ENCODE data around the gene ADARB2.
"Not testable (repeated sequence)": the region's sequence is repeated elsewhere in the genome, so short reads cannot be mapped to it uniquely, and the experiment has no call there.

The ADARB2 gene

DNA sequence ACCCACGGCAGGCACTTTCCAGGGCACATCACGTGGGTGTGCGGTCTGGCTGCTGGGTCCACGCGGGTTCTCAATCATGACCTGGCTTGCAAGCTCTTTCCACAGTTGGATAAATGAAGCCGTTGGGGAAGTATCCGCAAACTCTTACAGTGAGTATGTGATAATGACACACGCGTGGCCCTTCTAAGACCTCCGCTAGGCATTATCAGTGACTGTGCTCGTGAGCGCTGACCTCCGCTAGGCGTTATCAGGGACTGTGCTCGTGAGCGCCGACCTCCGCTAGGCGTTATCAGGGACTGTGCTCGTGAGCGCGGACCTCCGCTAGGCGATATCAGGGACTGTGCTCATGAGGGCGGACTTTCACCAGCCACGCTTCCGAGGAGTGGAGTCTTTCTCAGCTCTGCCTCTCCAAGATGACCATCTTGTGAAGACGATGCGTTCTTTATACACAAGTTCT is 574.1 kb downstream of the ADARB2 start:
- TF ChIP-seq, protein P1, sequence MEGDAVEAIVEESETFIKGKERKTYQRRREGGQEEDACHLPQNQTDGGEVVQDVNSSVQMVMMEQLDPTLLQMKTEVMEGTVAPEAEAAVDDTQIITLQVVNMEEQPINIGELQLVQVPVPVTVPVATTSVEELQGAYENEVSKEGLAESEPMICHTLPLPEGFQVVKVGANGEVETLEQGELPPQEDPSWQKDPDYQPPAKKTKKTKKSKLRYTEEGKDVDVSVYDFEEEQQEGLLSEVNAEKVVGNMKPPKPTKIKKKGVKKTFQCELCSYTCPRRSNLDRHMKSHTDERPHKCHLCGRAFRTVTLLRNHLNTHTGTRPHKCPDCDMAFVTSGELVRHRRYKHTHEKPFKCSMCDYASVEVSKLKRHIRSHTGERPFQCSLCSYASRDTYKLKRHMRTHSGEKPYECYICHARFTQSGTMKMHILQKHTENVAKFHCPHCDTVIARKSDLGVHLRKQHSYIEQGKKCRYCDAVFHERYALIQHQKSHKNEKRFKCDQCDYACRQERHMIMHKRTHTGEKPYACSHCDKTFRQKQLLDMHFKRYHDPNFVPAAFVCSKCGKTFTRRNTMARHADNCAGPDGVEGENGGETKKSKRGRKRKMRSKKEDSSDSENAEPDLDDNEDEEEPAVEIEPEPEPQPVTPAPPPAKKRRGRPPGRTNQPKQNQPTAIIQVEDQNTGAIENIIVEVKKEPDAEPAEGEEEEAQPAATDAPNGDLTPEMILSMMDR (IDR thresholded peaks at IDR 0.05; ENCODE audit: low read depth, low read length): no peak
- no peak for DNase-seq (ENCODE audit: extremely low read depth, low read depth)

DNA sequence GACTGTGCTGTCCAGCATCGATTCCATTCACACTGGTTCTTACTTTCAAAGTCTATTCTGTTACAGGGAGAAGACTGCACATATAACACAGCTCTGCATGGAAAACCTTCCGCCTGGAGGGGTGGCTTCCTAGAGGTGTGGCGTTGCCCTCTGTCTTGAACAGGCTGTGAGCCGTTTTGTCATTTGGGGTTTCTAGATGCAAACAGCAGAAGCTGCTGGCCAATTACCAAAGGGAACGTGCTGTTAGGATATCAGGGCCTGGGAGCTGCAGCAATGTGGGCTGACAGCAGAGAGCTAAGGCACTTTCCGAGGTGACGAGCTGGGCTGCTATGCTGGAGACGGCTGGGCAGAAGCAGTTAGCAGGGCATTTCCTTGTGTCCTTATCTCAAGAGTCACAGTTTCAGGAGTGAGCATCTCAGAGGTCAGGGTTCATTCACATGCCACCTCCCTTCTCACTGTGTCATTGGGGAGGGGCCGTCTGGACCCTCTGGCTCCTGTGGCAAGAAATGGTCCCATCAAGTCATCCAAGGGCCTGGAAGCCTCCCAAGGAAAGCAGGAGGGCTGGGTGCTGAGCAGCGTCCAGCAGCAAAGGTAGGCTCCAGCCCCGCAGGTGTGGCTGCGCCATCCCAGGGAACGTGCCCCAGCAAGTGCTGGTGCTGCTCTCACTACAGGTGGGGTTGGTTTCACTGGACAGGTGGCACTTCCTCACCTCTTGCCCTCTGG is 574.7 kb downstream of the ADARB2 start:
- no peak for DNase-seq (ENCODE audit: extremely low read depth, low read depth)

DNA sequence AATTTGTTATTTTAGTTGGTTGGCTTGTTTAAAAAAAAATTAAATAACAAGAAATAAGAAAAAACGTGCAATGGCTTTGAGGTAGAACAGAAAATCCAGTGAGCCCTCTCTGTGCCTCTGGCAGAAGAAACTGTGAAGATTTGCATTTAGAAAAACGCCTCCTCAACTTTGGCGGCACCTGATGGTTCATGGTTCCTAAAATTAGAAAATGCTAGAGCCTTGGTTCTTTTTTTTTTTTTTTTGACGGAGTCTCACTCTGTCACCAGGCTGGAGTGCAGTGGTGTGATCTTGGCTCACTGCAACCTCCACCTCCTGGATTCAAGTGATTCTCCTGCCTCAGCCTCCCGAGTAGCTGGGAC is 576.0 kb downstream of the ADARB2 start:
- not testable (repeated sequence) for DNase-seq (ENCODE audit: extremely low read depth, low read depth)

More for the DNA sequence above, 574.7 kb downstream of the ADARB2 start:
- TF ChIP-seq, protein P1 (IDR thresholded peaks at IDR 0.05; ENCODE audit: low read depth, low read length): no peak

DNA sequence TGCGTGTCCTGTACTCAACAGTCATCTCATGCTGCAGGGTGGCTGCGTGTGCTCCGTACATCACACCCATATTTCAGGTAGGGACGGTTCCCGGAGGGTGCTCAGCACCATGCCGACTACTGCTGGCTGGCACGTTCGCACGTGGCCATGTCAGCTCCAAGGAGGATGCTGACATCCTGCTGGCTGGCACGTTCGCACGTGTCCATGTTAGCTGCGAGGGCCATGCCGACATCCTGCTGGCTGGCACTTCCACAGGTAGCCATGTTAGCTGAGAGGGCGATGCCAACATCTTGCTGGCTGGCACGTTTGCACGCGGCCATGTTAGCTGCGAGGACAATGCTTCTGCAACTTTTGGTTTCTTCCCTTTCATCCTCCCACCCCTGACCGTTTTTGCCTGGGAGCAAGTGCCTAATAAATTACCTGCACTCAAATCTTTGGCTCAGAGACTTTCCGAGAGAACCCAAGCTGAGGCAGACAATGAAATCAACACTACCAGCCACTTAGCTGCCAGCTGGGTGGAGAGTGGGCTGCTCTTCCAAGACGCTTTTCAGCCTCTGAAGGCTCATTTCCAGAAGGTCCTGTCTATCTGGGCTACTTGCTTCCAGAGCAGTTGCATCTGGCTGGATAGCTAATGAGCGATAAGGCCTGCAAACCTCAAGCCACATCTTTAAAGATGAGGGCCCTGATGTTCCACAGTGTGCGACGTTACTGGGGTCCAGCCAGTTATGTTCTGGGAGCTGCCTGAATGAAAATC is 576.6 kb downstream of the ADARB2 start:
- TF ChIP-seq, protein P1 (IDR thresholded peaks at IDR 0.05; ENCODE audit: low read depth, low read length): no peak

DNA sequence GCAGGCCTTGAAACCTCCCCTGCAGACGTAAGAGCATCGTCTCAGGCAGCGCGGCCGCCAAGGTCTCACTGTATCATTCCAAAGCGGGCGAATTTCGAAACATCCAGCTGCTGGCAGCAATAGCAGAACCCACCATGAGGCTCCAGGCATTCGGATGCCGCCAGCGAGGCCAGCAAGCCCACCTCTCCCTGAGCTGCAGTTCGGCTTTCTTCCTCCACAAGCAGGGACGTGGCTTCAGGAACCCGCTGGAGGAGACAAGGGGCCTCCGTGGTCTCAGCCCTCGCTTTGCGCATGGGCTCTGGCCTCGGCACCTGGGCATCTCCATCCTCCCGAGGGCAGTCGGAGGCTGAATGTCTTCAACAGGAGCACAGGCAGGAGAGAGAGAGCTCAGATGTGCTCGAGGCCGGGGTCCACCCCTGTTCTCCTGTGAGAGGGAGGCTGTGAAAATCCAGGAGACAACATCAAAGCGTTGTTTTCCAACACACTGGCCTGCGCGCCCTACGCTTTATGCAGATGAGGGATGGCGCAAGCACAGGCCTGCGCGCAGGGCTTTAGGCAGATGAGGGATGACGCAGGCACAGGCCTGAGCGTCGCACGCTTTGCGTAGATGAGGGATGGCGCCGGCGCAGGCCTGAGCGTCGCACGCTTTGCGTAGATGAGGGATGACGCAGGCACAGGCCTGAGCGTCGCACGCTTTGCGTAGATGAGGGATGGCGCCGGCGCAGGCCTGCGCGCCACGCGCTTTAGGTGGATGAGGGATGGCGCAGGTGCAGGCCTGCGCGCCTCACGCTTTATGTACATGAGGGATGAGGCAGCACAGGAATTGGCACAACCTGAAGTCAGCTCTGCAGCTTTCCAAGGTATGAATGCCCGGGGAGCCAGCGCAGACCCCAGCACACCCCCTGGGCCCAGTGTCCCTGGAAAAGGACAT is 577.9 kb downstream of the ADARB2 start:
- TF ChIP-seq, protein P1 (IDR thresholded peaks at IDR 0.05; ENCODE audit: low read depth, low read length): no peak
- no peak for DNase-seq (ENCODE audit: extremely low read depth, low read depth)

More for the DNA sequence above, 576.6 kb downstream of the ADARB2 start:
- DNase-seq (ENCODE audit: extremely low read depth, low read depth): no peak

DNA sequence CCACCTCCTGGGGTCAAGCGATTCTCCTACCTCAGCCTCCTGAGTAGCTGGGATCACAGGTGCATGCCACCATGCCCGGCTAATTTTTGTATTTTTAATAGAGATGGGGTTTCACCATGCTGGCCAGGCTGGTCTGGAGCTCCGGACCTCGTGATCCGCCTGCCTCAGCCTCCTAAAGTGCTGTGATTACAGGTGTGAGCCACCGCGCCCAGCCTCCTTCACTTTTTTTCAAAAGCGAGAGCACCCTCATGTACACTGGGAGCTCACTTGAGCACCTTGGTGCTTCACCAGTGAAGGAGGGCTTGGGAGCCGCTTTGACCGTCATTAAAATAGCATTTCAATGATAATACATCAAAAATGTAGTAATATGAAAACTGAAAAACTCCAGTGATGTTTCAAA is 578.8 kb downstream of the ADARB2 start:
- not testable (repeated sequence) for DNase-seq (ENCODE audit: extremely low read depth, low read depth)

DNA sequence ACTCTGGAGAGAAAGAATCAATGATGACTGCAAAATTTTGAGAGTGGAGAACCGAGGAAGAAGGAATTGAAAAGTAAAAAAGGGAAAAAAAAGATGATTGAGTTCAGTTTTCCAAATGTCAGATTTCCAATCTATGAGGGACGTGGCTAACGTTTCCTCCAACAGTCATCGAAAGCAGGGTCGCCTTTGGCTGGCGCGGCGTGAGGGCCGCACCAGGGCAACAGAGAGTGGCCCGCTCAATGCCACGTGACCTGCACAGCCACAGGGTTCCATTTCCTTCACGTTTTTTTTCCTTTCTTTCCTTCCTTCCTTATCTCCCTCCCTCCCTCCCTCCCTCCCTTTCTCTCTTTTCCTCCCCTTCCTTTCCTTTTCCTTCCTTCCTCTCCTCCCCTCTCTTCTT is 579.3 kb downstream of the ADARB2 start:
- DNase-seq (ENCODE audit: extremely low read depth, low read depth): no peak
- TF ChIP-seq, protein P1 (IDR thresholded peaks at IDR 0.05; ENCODE audit: low read depth, low read length): no peak

DNA sequence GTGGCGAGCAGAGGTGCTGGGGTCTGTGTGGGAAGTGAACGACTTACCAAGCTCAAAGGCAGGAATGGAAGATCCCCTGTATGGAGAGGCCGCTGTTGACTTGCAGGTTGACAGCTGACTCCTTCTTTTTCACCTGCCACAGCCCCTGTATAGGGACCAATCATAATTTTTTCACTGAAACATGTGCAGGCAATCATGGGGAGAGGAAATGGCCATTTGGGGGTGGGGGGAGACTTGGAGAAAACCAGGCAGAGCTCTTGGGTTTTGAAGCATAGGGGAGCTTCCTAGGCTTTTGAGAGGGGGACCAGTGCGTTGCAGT is 579.8 kb downstream of the ADARB2 start:
- DNase-seq (ENCODE audit: extremely low read depth, low read depth): no peak
- TF ChIP-seq, protein P1 (IDR thresholded peaks at IDR 0.05; ENCODE audit: low read depth, low read length): no peak
